Measurements from ENCODE around the gene HMCN1. TPM values are rescaled to one million over a fixed set of nuclear protein-coding genes. Genes with fewer than 3 reads are reported as not detected.

The HMCN1 gene
- total and polyA plus RNA-seq, 4 donors = 10.6 to 20.0 (median 16.8) TPM

GRCh38 chr1:185735701-185736064 is 1.5 kb downstream of the HMCN1 start:
- no CpG with 5 or more reads among the region's 3 CpGs for WGBS (ENCODE audit: insufficient coverage)
- Histone ChIP-seq H3K4me3 (ENCODE audit: low read depth, low read length) (peak overlapping the region; percentile 64), H3K27me3 (ENCODE audit: control insufficient read depth, insufficient read depth, low read length) (no peaks in the 10 kb centered on the region), H3K4me1 (ENCODE audit: control insufficient read depth, insufficient read depth, low read length) (peaks cover 7% of the 10 kb centered on the region), H3K36me3 (ENCODE audit: control insufficient read depth, insufficient read depth, low read length) (no peaks in the 10 kb centered on the region), H3K9me3 (ENCODE audit: control insufficient read depth, insufficient read depth, low read length) (peaks cover 3% of the 10 kb centered on the region), H3K27ac (ENCODE audit: low read depth, low read length) (peak overlapping the region; percentile 79)
- no peak for DNase-seq (ENCODE audit: low read depth in 4 of 6, low spot score in 6 of 6)

- H3K27ac ChIP-seq (ENCODE audit: low read depth, low read length) = no peak overlapping the region
- H3K9me3 ChIP-seq (ENCODE audit: control insufficient read depth, insufficient read depth, low read length) = no peaks in the 10 kb centered on the region
- DNase-seq (ENCODE audit: low read depth in 4 of 6, low spot score in 6 of 6) = no peak
- WGBS (ENCODE audit: insufficient coverage) = 100% methylated on average over 1 of the region's 2 CpGs
- H3K36me3 ChIP-seq (ENCODE audit: control insufficient read depth, insufficient read depth, low read length) = no peaks in the 10 kb centered on the region
- no peaks in the 10 kb centered on the region for H3K4me1 ChIP-seq (ENCODE audit: control insufficient read depth, insufficient read depth, low read length)
- H3K4me3 ChIP-seq (ENCODE audit: low read depth, low read length) = no peak overlapping the region
- H3K27me3 ChIP-seq (ENCODE audit: control insufficient read depth, insufficient read depth, low read length) = no peaks in the 10 kb centered on the region
Measured at GRCh38 chr1:185739967-185740366, 5.8 kb downstream of the HMCN1 start.

GRCh38 chr1:185741551-185741950 is 7.4 kb downstream of the HMCN1 start:
- no peaks in the 10 kb centered on the region for H3K27me3 ChIP-seq (ENCODE audit: control insufficient read depth, insufficient read depth, low read length)
- no peaks in the 10 kb centered on the region for H3K36me3 ChIP-seq (ENCODE audit: control insufficient read depth, insufficient read depth, low read length)
- DNase-seq (ENCODE audit: low read depth in 4 of 6, low spot score in 6 of 6) = no peak
- H3K4me3 ChIP-seq (ENCODE audit: low read depth, low read length) = no peak overlapping the region
- no peaks in the 10 kb centered on the region for H3K4me1 ChIP-seq (ENCODE audit: control insufficient read depth, insufficient read depth, low read length)
- 85% methylated on average over 2 of the region's 3 CpGs for WGBS (ENCODE audit: insufficient coverage)
- no peaks in the 10 kb centered on the region for H3K9me3 ChIP-seq (ENCODE audit: control insufficient read depth, insufficient read depth, low read length)
- no peak overlapping the region for H3K27ac ChIP-seq (ENCODE audit: low read depth, low read length)

GRCh38 chr1:185742403-185742802 is 8.2 kb downstream of the HMCN1 start:
- no peaks in the 10 kb centered on the region for H3K9me3 ChIP-seq (ENCODE audit: control insufficient read depth, insufficient read depth, low read length)
- no peaks in the 10 kb centered on the region for H3K36me3 ChIP-seq (ENCODE audit: control insufficient read depth, insufficient read depth, low read length)
- H3K27ac ChIP-seq (ENCODE audit: low read depth, low read length) = no peak overlapping the region
- no peaks in the 10 kb centered on the region for H3K27me3 ChIP-seq (ENCODE audit: control insufficient read depth, insufficient read depth, low read length)
- no peak for DNase-seq (ENCODE audit: low read depth in 4 of 6, low spot score in 6 of 6)
- H3K4me1 ChIP-seq (ENCODE audit: control insufficient read depth, insufficient read depth, low read length) = peaks cover 3% of the 10 kb centered on the region
- H3K4me3 ChIP-seq (ENCODE audit: low read depth, low read length) = no peak overlapping the region

GRCh38 chr1:185745165-185745564 is 11.0 kb downstream of the HMCN1 start:
- Histone ChIP-seq H3K9me3 (ENCODE audit: control insufficient read depth, insufficient read depth, low read length) (no peaks in the 10 kb centered on the region), H3K27me3 (ENCODE audit: control insufficient read depth, insufficient read depth, low read length) (no peaks in the 10 kb centered on the region), H3K36me3 (ENCODE audit: control insufficient read depth, insufficient read depth, low read length) (no peaks in the 10 kb centered on the region), H3K4me1 (ENCODE audit: control insufficient read depth, insufficient read depth, low read length) (peaks cover 3% of the 10 kb centered on the region), H3K4me3 (ENCODE audit: low read depth, low read length) (no peak overlapping the region), H3K27ac (ENCODE audit: low read depth, low read length) (no peak overlapping the region)
- no CpG with 5 or more reads among the region's 4 CpGs for WGBS (ENCODE audit: insufficient coverage)
- no peak for DNase-seq (ENCODE audit: low read depth in 4 of 6, low spot score in 6 of 6)

- no peak for DNase-seq (ENCODE audit: low read depth in 4 of 6, low spot score in 6 of 6)
- H3K36me3 ChIP-seq (ENCODE audit: control insufficient read depth, insufficient read depth, low read length) = no peaks in the 10 kb centered on the region
- 83% methylated on average over 1 of the region's 1 CpG for WGBS (ENCODE audit: insufficient coverage)
- H3K9me3 ChIP-seq (ENCODE audit: control insufficient read depth, insufficient read depth, low read length) = no peaks in the 10 kb centered on the region
- H3K27ac ChIP-seq (ENCODE audit: low read depth, low read length) = no peak overlapping the region
- H3K4me1 ChIP-seq (ENCODE audit: control insufficient read depth, insufficient read depth, low read length) = no peaks in the 10 kb centered on the region
- H3K27me3 ChIP-seq (ENCODE audit: control insufficient read depth, insufficient read depth, low read length) = no peaks in the 10 kb centered on the region
- H3K4me3 ChIP-seq (ENCODE audit: low read depth, low read length) = no peak overlapping the region
Measured at GRCh38 chr1:185759061-185759460, 24.9 kb downstream of the HMCN1 start.

- Histone ChIP-seq H3K4me3 (ENCODE audit: low read depth, low read length) (no peak overlapping the region), H3K27me3 (ENCODE audit: control insufficient read depth, insufficient read depth, low read length) (no peaks in the 10 kb centered on the region), H3K36me3 (ENCODE audit: control insufficient read depth, insufficient read depth, low read length) (no peaks in the 10 kb centered on the region), H3K4me1 (ENCODE audit: control insufficient read depth, insufficient read depth, low read length) (no peaks in the 10 kb centered on the region), H3K9me3 (ENCODE audit: control insufficient read depth, insufficient read depth, low read length) (no peaks in the 10 kb centered on the region), H3K27ac (ENCODE audit: low read depth, low read length) (no peak overlapping the region)
- no peak for DNase-seq (ENCODE audit: low read depth in 4 of 6, low spot score in 6 of 6)
- no CpG with 5 or more reads among the region's 3 CpGs for WGBS (ENCODE audit: insufficient coverage)
Measured at GRCh38 chr1:185761841-185762240, 27.6 kb downstream of the HMCN1 start.

GRCh38 chr1:185767508-185768120 is 33.4 kb downstream of the HMCN1 start:
- Histone ChIP-seq H3K4me3 (ENCODE audit: low read depth, low read length) (no peak overlapping the region), H3K27ac (ENCODE audit: low read depth, low read length) (no peak overlapping the region), H3K36me3 (ENCODE audit: control insufficient read depth, insufficient read depth, low read length) (no peaks in the 10 kb centered on the region), H3K9me3 (ENCODE audit: control insufficient read depth, insufficient read depth, low read length) (no peaks in the 10 kb centered on the region), H3K4me1 (ENCODE audit: control insufficient read depth, insufficient read depth, low read length) (no peaks in the 10 kb centered on the region), H3K27me3 (ENCODE audit: control insufficient read depth, insufficient read depth, low read length) (no peaks in the 10 kb centered on the region)
- no CpG with 5 or more reads among the region's 1 CpG for WGBS (ENCODE audit: insufficient coverage)
- no peak for DNase-seq (ENCODE audit: low read depth in 4 of 6, low spot score in 6 of 6)

GRCh38 chr1:185768371-185768770 is 34.2 kb downstream of the HMCN1 start:
- no peak overlapping the region for H3K27ac ChIP-seq (ENCODE audit: low read depth, low read length)
- H3K4me3 ChIP-seq (ENCODE audit: low read depth, low read length) = no peak overlapping the region
- no peaks in the 10 kb centered on the region for H3K27me3 ChIP-seq (ENCODE audit: control insufficient read depth, insufficient read depth, low read length)
- no peak for DNase-seq (ENCODE audit: low read depth in 4 of 6, low spot score in 6 of 6)
- H3K9me3 ChIP-seq (ENCODE audit: control insufficient read depth, insufficient read depth, low read length) = no peaks in the 10 kb centered on the region
- H3K36me3 ChIP-seq (ENCODE audit: control insufficient read depth, insufficient read depth, low read length) = no peaks in the 10 kb centered on the region
- WGBS (ENCODE audit: insufficient coverage) = no CpG with 5 or more reads among the region's 3 CpGs
- no peaks in the 10 kb centered on the region for H3K4me1 ChIP-seq (ENCODE audit: control insufficient read depth, insufficient read depth, low read length)

GRCh38 chr1:185769136-185769535 is 34.9 kb downstream of the HMCN1 start:
- 100% methylated on average over 1 of the region's 1 CpG for WGBS (ENCODE audit: insufficient coverage)
- H3K4me1 ChIP-seq (ENCODE audit: control insufficient read depth, insufficient read depth, low read length) = no peaks in the 10 kb centered on the region

More at GRCh38 chr1:185769136-185769535, 34.9 kb downstream of the HMCN1 start:
- Histone ChIP-seq H3K27me3 (ENCODE audit: control insufficient read depth, insufficient read depth, low read length) (no peaks in the 10 kb centered on the region), H3K36me3 (ENCODE audit: control insufficient read depth, insufficient read depth, low read length) (no peaks in the 10 kb centered on the region), H3K4me3 (ENCODE audit: low read depth, low read length) (no peak overlapping the region), H3K27ac (ENCODE audit: low read depth, low read length) (no peak overlapping the region), H3K9me3 (ENCODE audit: control insufficient read depth, insufficient read depth, low read length) (no peaks in the 10 kb centered on the region)
- no peak for DNase-seq (ENCODE audit: low read depth in 4 of 6, low spot score in 6 of 6)

All from spinal cord (tissue), 10 donors.